HG02973 (cell line): ENCODE measurements around the gene PHPT1.
"Not testable (repeated sequence)": the region's sequence is repeated elsewhere in the genome, so short reads cannot be mapped to it uniquely, and the experiment has no call there.

Experiments
- ATAC-seq: cut with Tn5 transposase; IDR thresholded peaks from one replicate; pipeline ENCODE4 v1.9.1; 2021; ENCODE audit warnings: moderate library complexity; ENCODE audit not compliant: unreplicated experiment

Gene PHPT1

DNA sequence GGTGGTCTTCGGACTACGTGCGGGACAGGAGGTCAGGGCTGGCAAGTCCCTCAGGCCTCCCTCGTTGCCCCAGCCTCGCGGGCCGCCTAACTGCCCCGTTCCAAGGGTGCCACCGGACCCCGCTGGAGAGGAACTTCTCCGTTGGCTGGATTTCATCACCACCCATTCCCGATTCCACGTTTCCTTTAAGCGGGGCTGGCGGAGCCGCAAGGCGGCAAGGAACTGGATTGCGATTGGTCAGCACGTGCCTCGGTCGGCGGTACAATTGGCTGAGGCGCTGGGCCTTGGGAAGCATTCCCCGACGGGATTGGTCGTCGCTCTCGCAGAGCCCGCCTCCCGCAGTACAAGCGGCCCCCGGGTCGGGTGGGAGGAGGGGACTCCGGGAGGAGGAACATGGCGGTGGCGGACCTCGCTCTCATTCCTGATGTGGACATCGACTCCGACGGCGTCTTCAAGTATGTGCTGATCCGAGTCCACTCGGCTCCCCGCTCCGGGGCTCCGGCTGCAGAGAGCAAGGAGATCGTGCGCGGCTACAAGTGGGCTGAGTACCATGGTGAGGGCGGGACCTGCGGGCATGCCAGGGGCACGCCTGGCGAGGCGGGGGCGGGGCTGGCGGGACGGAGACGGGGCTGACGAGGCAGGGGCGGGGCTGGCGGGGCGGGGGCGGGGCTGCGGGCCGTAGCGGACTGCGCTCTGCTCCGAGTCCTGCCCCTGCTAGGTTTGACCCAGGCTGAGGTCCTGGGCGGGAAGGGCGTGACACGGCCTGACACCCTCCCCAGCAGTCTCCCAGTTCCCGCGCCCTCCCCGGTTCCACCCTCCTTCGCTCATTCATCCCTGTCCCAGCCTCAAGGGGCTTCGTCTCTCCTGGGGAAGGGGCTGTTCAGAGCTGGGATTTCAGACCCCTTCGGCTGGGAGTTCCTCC lies at the start of gene PHPT1:
PHPT1 (plus strand) TSS at position 372 of the 922 bp plus-strand sequence; CDS start at position 394, 22 bp downstream.
- peak; percentile 66 for ATAC-seq

DNA sequence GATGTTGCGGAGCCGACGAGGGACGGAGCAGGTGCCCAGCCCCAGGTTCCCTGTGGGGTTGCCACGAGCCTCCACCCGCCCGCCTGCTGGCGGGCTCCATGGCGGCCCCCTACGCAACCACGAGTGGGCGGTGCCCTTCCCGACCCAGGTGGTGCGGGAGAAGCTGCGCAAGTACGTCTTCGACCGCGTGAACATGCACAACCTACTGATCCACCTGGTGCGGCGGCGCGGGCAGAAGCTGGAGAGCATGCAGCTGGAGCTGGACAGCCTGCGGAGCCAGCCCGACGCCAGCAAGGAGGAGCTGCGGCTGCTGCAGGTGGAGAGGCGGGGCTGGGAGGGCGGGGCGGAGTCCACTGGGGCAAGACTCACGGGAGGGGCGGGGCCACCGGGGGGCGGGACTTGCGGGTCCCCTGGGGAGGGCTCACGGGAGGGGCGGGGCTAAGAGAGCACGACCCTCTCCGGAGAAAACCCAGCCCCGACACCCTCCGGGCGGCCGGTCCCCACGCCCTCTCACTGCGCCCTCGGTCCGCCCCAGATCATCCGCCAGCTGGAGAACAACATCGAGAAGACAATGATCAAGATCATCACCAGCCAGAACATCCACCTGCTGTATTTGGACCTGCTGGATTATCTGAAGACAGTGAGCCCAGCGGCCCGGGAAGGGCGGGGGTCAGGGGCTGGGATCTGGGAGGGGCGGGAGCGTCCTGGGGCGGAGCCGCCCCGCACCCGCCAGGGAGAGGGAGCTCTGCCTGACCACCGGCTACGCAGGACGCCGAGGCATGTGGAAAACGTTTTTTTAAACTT lies 49.2 kb upstream of the PHPT1 start:
- ATAC-seq, result no peak

DNA sequence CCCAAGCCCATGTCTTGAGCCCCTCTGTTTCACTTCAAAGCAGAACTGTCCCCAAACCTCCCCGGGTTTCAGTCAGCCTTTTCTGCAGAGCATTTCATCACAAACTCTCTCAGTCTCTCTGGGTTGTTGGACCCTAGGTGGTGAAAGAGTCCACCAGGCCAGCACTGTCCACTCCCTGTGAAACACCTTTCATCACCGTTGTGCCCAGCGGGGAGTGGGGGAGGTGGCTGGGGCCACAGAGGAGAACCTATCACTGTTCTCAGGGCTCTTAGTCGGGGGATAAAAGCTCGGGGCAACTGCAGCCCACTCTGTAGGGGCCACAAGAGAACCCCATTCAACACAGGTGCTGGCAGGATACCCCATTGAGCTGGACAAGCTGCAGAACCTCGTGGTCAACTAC lies 46.9 kb upstream of the PHPT1 start:
- ATAC-seq, result no peak

DNA sequence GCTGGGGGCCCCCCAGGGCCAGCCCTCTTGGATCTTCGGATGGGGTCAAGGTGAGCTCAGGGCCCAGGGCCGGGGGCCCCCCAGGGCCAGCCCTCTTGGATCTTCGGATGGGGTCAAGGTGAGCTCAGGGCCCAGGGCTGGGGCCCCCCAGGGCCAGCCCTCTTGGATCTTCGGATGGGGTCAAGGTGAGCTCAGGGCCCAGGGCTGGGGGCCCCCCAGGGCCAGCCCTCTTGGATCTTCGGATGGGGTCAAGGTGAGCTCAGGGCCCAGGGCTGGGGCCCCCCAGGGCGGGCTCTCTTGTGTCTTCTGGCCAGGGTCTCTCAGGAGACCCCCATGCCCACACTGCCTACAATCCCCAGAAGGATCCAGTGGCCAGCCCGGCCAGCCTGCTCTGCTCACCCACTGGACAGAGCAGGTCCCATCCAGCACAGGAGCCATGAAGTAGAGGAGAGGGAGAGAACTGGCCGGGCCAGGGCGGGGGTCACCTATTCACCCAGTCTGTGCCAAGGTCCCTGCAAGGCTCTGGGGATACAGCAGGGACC lies 46.1 kb upstream of the PHPT1 start:
- not testable (repeated sequence) for ATAC-seq

DNA sequence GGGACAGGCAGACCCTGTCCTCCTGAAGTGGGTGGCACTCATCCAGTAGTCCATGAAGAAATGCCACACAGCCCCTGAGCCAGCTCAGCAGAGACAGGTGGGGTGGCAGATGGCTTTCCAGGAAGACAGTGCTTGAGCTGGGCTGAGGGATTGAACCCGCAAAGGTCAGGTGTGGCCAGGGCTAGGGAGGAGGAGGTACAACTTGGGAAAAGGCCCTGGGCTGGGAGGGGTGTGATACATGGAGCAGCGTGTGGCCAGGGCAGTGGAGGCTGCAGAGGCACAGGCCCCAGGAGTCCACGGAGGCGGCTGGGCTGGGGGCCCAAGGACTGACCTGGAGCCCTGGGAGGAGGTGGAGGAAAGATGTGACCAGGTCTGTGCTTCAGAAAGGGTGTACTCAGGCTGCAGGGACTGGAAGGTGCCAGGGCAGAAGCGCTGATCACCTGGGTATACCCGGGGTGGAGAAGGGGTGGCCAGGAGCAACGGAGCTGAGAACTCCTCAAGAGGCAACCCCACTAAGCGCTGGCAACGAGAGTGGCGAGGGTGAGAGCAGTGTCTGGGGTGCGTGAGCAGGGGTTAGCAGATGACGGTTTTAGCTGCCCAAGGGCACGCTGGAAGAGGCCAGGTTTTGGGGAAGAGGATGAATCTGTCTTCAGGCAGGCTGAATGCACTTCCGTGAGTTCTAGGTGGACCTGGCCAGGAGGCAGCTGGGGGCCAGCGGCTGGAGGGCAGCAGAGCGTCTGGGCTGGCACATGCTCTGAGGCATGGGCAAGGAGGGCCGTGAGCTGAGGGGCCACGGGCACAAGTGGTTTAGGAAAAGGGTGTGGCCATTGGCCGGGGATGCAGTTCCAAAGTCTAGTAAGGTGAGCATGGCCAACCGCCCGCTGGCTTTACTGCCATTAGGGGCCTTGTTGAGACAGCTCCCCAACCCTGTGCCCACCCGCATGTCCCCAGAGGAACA lies 45.4 kb upstream of the PHPT1 start:
- ATAC-seq, result no peak

DNA sequence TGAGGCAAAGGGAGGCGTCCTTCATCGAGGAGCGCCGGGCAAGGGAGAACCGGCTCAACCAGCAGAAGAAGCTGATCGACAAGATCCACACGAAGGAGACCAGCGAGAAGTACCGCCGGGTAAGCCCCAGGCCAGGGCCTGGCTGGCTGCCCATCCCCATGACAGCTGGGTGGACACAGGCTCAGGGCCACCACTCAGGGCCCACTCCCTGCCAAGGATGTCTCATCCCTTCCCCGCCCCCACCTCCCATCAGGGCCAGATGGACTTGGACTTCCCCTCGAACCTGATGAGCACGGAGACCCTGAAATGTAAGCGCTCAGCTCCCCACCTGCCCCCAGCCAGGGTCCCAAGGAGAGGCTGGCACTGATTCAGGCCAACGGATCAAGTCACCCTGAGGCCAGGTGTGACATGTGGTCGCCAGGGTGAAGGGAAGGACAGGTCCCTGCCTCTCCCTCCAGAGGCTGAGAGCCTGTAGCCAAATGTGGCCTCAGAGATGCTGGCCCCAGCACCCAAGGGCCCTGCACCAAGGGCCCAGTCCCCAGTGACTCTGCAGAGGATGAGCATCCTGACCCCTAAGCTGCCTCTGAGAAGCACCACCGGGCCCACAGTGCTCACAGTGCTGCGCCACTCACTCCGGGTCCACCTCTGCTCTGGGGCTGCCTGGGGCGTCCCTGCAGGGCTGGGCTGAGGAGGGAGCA lies 44.6 kb upstream of the PHPT1 start:
- no peak for ATAC-seq

DNA sequence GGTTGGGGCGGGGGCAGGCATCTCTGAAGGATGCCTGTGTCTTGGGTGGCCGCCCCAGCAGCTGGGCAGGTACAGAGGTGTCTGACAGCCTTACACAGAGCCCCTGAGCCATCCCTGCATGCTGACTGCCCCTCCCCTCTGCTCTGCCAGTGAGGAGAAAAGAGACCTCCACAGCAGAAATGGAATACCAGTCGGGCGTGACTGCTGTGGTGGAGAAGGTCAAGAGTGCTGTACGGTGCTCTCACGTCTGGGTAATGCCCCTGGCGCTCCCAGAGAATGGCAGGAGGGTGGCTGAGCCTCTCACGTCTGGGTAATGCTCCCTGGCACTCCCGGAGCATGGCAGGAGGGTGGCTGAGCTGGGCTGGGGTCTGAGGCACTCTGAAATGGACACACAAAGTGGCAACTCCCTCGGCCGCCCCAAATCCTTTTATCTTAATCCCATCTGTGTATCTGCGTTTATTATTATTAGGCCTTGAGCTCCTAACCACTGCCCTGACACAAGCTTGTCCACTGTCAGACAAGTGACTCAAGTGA lies 43.9 kb upstream of the PHPT1 start:
- ATAC-seq, result no peak

DNA sequence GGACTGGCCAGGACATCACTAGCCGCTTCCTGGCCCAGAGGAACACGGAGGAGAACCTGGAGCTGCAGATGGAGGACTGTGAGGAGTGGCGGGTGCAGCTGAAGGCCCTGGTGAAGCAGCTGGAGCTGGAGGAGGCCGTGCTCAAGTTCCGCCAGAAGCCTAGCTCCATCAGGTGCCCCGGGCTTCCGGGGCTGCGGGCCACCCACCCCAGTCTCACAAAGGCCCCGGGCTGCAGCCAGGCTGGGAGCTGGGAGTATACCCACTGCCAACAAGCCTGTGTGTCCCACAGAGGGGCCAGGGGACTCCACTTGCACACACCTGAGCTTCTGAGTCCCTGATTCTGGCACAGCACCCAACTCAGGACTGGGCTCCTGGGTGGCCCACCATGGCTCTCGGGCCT lies 43.1 kb upstream of the PHPT1 start:
- no peak for ATAC-seq

DNA sequence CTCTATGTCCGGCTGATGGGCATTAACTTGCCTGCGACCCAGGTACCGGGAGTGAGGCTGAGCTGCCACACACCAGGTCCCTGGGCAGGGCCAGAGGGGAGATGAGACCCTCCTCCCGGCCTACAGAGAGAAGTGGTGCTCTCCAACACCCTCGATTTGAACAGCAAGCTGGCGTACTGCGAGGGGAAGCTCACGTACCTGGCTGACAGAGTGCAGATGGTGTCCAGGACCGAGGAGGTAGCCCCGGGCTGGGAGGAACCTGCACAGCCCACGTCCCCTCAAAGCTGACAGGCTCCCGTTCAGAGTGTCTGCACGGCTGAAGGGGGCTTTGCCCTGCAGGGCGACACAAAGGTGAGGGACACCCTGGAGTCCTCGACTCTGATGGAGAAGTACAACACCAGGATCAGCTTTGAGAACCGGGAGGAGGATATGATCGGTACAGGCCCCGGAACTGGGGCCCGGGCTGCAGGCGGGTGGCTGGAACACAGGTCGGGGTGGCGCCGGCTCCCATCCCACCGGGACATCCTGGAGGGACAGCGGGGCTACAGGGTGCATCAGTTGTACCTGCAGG lies 42.5 kb upstream of the PHPT1 start:
- ATAC-seq, result no peak

DNA sequence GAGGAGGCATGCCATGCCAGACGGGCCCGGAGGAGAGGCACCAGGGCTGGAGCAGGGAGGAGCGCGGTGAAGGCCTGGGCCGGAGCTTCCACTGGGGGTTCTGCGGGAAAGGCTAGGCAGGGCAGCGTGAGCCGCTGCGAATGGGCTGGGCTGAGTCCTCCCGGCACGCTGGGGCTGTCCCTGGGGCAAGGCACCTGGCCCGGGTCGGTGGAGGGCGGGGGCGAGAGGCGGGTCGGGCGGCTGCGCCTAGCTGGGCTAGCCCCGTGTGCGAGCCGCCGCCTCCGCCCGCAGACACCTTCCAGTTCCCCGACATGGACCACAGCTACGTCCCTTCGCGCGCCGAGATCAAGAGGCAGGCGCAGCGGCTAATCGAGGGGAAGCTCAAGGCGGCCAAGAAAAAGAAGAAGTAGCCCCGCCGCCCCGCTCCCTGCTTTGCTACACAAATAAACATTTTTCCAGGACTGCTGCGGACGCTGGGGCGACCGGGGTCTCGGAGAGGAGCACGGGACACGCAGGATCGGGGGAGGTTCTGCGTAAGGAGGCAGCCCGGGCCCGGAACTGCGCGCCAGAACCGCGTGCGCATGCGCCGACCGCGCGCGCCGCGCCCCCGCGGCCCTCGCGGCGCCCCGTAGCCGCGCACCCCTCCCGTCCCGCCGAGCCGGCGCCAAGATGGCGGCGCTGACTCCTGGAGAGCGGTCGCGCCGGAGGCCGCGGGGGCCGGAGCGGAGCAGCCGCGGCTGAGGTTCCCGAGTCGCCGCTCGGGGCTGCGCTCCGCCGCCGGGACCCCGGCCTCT lies 41.7 kb upstream of the PHPT1 start, which contains the start of gene RABL6:
RABL6 (plus strand) TSS at position 668 of the 794 bp plus-strand sequence. CDS start 249 bp downstream, outside the sequence.
- peak; percentile 59 for ATAC-seq

DNA sequence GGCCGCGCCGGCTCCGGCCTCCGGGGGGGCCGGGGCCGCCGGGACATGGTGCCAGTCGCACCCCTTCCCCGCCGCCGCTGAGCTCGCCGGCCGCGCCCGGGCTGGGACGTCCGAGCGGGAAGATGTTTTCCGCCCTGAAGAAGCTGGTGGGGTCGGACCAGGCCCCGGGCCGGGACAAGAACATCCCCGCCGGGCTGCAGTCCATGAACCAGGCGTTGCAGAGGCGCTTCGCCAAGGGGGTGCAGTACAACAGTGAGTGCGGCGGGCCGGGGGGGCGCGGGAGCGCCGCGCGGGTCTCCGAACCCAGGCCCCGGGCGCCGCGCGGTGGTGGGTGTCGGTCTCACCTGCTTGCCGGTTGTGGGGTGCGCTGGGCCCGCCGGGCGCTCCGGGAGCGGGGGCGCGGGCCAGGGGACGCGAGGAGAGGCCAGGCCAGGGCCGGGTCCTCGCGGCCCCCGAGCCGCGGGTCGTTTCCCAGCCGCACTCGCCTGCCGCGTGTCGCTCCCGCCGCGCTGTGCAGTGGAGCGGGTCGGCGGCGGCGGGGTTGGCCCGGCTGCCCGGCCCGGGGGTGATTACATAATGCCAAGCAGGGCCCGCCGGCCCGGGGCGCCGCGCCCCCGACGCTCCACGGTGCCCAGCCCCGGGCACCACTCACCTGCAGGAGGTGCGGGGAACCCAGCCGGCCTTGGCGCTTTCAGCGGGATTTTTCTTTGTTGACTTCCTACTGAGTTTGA lies 41.0 kb upstream of the PHPT1 start:
- ATAC-seq, result peak; percentile 24

DNA sequence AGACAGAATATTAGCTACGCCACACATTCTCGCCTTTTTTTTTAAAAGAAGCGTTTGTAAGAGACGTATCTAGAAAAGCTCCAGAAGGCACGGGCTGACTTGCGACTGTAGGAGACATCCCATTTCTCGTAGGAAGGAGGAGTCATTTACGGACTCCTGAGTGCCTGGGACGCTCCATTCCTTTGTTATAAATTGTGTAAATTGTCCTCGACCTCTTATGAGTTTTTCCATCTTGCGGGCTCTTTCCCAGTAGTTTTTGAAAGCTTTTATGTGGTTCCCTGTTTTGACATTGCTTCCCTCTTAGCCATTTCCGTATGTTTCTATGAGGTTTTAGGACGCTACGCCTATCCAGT lies 40.4 kb upstream of the PHPT1 start:
- no peak for ATAC-seq

DNA sequence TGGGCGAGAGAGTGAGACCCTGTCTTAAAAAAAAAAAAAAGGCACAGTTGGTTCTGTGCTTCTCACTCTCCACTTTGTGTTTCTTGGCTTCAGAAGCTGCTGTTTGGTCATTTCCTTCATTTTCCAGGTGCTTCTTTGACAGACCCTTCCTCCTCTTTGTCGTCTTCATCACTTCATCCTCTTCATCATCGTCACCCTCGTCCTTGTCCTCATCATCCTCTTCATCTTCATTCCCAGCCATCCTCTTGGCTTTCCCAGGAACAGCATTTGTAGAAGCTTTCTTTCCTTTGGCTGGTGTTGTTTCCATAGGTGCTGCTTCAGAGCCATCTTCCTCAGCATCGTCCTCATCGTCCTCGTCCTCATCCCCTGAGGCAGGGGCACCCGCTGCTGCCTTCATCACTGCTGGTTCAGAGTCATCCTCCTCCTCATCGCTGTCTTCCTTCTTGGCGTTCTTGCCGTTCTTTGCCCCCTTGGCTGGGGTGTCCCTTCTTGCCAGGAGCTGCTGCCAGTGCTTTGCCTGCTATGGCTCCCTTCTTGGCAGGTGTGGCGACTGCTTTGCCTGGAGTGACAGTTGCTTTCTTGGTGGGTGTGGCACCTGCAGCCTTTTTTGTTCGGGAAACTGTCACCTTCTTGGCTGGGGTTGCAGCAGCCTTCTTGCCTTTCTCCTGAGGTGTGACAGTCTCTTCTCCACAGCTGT lies 34.3 kb upstream of the PHPT1 start:
- ATAC-seq, result no peak

DNA sequence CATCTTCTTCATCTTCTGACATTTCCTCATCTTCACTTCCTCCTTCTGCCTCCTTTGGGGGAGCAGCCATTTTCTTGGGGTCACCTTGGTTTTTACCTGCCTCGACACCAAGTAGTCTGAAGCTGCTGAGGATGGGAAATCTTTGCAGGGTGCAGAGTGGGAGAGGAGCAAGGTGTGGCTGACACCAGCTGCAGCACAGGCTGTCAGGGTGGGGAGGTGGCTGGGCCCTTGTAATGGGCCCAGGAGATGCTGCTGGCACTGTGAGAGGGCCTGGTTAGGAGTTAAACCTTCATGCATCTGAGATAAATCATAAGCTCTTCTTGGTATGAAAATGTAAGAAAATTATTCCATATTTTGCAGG lies 33.8 kb upstream of the PHPT1 start:
- ATAC-seq, result no peak

DNA sequence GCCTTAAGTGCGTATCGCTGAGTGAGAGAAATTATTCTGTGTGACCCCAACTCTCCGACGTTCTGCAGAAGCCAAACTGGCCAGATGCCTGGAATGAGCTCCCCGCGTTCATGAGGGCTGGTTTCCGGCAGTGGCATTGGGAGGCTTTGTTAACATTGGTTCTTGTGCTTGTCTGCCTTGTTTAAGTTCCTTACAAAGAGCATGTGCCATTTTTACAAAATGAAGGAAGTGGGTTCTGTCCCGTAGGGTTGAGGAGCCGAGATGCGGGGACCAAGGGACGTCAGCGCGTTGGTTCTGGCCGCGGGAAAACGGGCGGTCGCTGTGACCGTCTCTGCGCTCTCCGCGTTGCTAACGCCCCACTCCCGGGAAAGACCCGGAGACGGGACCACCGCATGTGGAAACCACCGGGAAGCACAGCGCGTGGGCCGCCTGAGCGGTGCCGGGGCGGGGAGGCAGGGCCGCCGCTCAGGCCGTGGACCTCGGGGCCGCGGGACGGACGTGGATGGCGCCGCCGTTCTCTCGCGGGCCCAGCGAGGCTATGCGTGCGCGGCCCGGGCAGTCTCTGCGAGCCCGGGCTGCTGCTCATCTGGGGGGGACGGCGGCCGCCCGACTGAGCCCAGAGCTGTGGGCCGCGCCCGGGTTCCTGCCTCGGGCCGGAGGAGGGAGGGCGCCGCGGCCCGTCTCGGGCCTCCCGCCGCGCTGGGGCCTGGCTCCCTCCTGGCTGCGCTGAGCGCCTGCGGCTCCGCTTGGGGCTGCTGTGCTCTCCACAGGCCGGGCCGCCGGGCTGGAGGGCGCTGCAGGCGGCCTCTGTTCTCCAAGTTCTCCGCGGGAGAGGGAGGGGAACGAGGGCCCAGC lies 28.0 kb upstream of the PHPT1 start:
- ATAC-seq, result no peak

DNA sequence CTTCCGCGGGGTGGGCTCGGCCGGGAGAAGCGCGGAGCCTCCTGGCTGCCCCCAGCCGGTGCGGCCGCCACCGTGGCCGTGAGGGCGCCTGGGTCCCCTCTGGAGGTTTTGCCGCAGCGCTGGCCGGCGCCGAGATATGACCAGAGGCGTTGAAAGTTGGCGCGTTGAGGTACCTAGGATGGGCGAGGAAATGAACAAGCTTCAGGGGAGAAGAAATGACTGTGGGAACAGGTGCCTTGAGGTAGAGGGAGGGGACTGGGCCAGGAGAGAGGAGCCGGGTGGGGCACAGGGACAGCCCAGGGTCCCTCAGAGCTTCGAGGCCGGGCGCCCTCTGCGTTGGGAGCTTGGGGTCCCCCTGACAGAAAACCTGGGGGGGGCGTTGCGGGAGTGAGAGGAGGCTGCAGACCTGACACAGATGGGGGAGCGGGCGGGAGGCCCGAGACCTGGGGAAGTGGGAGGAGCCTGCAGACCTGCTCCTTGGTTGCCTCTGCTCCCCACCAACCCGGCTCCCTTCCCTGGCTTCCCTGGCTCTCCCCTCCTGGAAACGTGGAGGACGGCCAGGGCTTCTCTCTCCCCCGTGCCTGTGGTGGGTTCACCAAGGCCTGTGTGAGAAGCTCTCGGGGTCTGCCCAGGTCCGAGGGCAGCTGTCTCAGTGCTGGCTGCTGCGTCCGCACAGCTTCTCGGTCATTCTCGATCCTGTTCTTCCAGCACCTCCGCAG lies 27.2 kb upstream of the PHPT1 start:
- ATAC-seq, result no peak
